Effector memory CD4-positive, alpha-beta T cell (primary cell): Measurements from ENCODE around the gene ALOX12B.

Experiments
- DNase-seq, 3 donors: peaks; one replicate each; pipeline ENCODE4 v3.0.0-alpha.2; 2020
- H3K27ac ChIP-seq: 2 replicates; pipeline ENCODE4 v1.7.0; 2013; ENCODE audit warnings: mild to moderate bottlenecking, low read length, moderate library complexity; ENCODE audit not compliant: insufficient read depth, poor library complexity, severe bottlenecking
- H3K27me3 ChIP-seq: replicated peaks from 2 replicates; pipeline ENCODE4 v1.7.0; 2013; ENCODE audit warnings: mild to moderate bottlenecking, low read length; ENCODE audit not compliant: insufficient read depth, control insufficient read depth, poor library complexity, severe bottlenecking
- H3K36me3 ChIP-seq: 2 replicates; pipeline ENCODE4 v1.7.0; 2013; ENCODE audit warnings: mild to moderate bottlenecking, low read length, moderate library complexity; ENCODE audit not compliant: control insufficient read depth, insufficient read depth
- H3K4me1 ChIP-seq: 2 replicates; pipeline ENCODE4 v1.7.0; 2013; ENCODE audit warnings: low read length, mild to moderate bottlenecking; ENCODE audit not compliant: control insufficient read depth, insufficient read depth, poor library complexity, severe bottlenecking
- H3K4me3 ChIP-seq: 2 replicates; pipeline ENCODE4 v1.7.0; 2013; ENCODE audit warnings: low read length, low read depth, mild to moderate bottlenecking; ENCODE audit not compliant: insufficient read depth, poor library complexity, severe bottlenecking
- H3K9me3 ChIP-seq: 2 replicates; pipeline ENCODE4 v1.7.0; 2013; ENCODE audit warnings: mild to moderate bottlenecking, low read length, moderate library complexity; ENCODE audit not compliant: control insufficient read depth

The ALOX12B gene

GRCh38 chr17:8056976-8057625 is 30.4 kb downstream of the ALOX12B start:
- no peaks in the 10 kb centered on the region for H3K4me1 ChIP-seq
- no peak overlapping the region for H3K4me3 ChIP-seq
- H3K9me3 ChIP-seq = no peaks in the 10 kb centered on the region
- no peak for DNase-seq
- H3K27ac ChIP-seq = no peak overlapping the region
- H3K27me3 ChIP-seq = peaks cover 9% of the 10 kb centered on the region
- no peaks in the 10 kb centered on the region for H3K36me3 ChIP-seq

GRCh38 chr17:8056232-8056975 is 31.1 kb downstream of the ALOX12B start:
- Histone ChIP-seq H3K27me3 (peaks cover 9% of the 10 kb centered on the region), H3K27ac (no peak overlapping the region), H3K9me3 (no peaks in the 10 kb centered on the region), H3K4me3 (no peak overlapping the region), H3K4me1 (no peaks in the 10 kb centered on the region), H3K36me3 (no peaks in the 10 kb centered on the region)
- no peak for DNase-seq

- H3K9me3 ChIP-seq = no peaks in the 10 kb centered on the region
- no peaks in the 10 kb centered on the region for H3K36me3 ChIP-seq
- peaks cover 5% of the 10 kb centered on the region for H3K27me3 ChIP-seq
- H3K27ac ChIP-seq = no peak overlapping the region
- H3K4me3 ChIP-seq = no peak overlapping the region
- no peak for DNase-seq
- no peaks in the 10 kb centered on the region for H3K4me1 ChIP-seq
These were observed 31.7 kb downstream of the ALOX12B start for GRCh38 chr17:8055851-8056231.

- DNase-seq = no peak
- Histone ChIP-seq H3K36me3 (no peaks in the 10 kb centered on the region), H3K9me3 (no peaks in the 10 kb centered on the region), H3K27me3 (peaks cover 5% of the 10 kb centered on the region), H3K4me1 (no peaks in the 10 kb centered on the region), H3K4me3 (no peak overlapping the region), H3K27ac (no peak overlapping the region)
These were observed 33.9 kb downstream of the ALOX12B start for GRCh38 chr17:8053600-8053999.

- Histone ChIP-seq H3K4me3 (no peak overlapping the region), H3K27ac (no peak overlapping the region), H3K9me3 (no peaks in the 10 kb centered on the region), H3K27me3 (no peaks in the 10 kb centered on the region), H3K36me3 (no peaks in the 10 kb centered on the region), H3K4me1 (no peaks in the 10 kb centered on the region)
- DNase-seq = no peak
These were observed 35.0 kb downstream of the ALOX12B start for GRCh38 chr17:8052256-8053252.

- no peak for DNase-seq
These were observed 35.7 kb downstream of the ALOX12B start for GRCh38 chr17:8051831-8052230.

GRCh38 chr17:8048736-8049135 is 38.8 kb downstream of the ALOX12B start:
- no peaks in the 10 kb centered on the region for H3K27me3 ChIP-seq
- no peak overlapping the region for H3K27ac ChIP-seq
- H3K9me3 ChIP-seq = no peaks in the 10 kb centered on the region
- DNase-seq = no peak
- no peaks in the 10 kb centered on the region for H3K36me3 ChIP-seq
- H3K4me3 ChIP-seq = no peak overlapping the region
- H3K4me1 ChIP-seq = no peaks in the 10 kb centered on the region

More at GRCh38 chr17:8051831-8052230, 35.7 kb downstream of the ALOX12B start:
- Histone ChIP-seq H3K4me3 (no peak overlapping the region), H3K27me3 (no peaks in the 10 kb centered on the region), H3K4me1 (no peaks in the 10 kb centered on the region), H3K9me3 (no peaks in the 10 kb centered on the region), H3K36me3 (no peaks in the 10 kb centered on the region), H3K27ac (no peak overlapping the region)

GRCh38 chr17:8048236-8048635 is 39.3 kb downstream of the ALOX12B start:
- no peak overlapping the region for H3K27ac ChIP-seq
- no peaks in the 10 kb centered on the region for H3K27me3 ChIP-seq
- H3K4me3 ChIP-seq = no peak overlapping the region
- no peaks in the 10 kb centered on the region for H3K36me3 ChIP-seq
- no peaks in the 10 kb centered on the region for H3K9me3 ChIP-seq
- DNase-seq = no peak
- H3K4me1 ChIP-seq = no peaks in the 10 kb centered on the region

- no peaks in the 10 kb centered on the region for H3K36me3 ChIP-seq
- no peaks in the 10 kb centered on the region for H3K27me3 ChIP-seq
- no peak for DNase-seq
- no peak overlapping the region for H3K27ac ChIP-seq
- H3K4me1 ChIP-seq = no peaks in the 10 kb centered on the region
- H3K4me3 ChIP-seq = no peak overlapping the region
- no peaks in the 10 kb centered on the region for H3K9me3 ChIP-seq
These were observed 39.8 kb downstream of the ALOX12B start for GRCh38 chr17:8047769-8048110.
